NCI-H510A (cell line): Measurements from ENCODE around the gene C8B.

ENCODE experiments used
- DNase-seq: peaks from one replicate; lab custom pipeline; 2025; lab: John Stamatoyannopoulos, UW

C8B gene

DNA sequence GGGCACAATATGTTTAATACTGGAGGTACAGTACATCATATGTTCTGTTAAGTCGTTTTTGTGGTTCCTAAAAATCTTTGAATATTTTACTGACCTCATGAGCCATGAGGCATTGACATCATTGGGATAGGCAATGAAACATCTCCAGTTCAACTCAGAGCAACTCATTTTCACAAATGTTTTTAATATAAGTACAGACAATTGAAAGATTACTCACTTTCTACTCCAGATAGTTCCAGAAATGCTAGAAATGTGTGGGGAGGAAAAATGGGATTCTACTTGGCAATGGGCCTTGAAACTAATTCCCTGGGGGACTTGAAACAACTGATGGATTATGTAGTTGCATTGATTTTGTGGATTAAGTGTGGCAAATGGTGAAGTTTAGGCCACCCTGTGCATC is 7.2 kb upstream of the C8B start:
- no peak for DNase-seq

DNA sequence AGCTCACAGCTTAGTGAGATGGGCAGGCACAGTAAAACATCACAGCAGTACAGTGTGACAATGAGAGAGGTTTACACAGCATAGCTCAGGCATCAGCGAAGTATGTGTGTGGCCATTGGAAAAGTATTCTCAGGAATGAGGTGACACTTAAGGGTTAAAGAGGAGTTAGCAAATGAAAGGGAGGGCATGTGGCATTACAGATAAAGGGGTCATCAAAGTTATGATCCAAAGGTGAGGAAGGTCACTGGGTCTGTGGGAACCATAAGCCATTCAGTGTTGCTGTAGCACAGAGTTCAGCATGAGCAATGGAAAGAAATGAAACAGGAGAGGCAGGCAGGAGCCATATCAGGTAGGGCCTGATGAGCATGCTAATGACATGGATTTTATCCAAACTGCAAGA is 4.5 kb upstream of the C8B start:
- no peak for DNase-seq

DNA sequence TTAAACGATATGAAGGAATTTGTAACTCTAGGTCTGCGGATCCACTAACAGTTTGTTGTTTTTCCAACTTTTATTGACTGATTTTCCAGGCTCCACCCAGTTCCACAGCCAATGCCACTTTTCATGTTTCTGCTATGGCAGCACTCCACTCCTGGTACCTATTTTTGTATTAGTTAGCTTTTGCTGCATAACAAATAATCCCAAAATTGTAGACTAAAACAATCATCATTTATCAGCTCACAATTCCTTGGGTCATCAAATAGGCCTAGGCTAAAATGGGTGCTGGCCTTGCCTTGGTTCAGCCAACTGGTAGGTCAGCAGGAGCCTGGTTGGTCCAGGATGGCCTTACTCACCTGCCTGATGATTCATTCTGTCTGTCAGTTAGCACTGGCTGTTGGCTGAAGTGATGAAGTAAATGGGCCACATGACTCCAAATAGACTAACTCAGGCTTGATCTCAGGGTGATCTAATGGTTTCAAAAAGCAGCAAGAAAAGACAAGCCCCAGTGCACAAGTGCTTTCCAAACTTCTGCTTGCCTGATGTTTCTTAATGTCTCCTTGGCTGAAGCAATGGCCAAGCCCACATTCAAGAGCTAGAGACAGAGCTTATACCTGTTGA is 3.2 kb upstream of the C8B start:
- DNase-seq, result no peak

DNA sequence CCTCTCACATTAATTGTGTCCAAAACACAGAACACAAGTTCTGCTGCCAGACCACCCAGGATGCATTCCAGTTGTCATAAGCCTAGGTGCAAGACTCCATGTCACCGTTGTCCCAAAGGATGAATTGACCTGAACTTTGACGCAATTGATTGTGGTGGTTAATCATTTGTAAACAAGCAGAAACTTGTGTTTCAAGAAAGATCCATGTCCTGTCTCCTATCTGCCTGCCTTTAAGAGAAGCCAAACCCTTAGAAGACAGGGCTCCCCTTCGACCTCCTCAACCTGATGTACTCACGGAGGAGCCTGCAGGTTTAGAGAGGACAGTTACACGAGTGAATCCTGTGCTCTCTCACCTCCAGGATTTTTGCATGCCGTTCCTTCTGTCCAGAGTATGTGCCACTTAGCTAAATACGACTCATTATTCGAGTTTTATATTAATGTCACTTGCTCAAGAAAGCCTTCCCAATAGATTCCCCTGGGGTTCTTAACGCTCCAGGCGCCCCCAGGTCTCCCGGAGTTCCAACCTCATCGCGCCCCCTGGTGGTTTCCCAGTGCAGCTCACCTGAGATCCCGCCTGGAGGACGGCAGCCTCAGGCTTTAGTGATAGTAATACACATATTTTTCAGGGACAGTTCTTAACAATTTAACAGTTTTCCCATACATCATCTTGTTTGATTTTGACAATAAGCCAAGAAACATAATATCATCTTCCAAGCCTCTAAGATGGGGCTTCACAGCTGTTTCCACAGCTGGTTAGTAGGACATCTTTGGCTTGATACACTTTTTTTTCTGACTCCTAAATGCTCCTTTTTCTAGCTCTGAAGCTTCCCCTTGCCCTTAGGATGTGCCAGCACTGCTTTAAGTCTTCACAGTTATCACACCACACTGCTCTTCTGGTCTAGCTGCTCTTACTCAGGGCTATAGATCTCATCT is 2.4 kb upstream of the C8B start:
- DNase-seq, result no peak

DNA sequence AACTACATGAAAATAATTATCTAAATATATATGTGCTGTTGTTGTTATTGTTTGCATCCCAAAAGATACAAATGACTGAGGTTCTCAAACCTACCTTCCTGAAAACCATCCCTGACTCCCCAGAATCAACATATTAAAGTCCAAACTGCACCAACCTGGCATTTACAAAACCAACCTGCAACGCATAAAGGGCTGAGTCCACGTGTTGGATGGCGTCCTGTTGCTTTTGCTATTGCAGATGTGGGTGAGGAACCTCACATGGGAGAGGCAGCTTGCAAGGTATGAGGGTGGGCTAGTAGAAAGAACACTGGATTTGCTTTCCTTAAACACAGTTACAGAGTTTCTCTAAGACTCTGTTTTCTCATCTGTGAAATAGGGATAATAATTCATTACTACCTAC is 1.5 kb upstream of the C8B start:
- no peak for DNase-seq

DNA sequence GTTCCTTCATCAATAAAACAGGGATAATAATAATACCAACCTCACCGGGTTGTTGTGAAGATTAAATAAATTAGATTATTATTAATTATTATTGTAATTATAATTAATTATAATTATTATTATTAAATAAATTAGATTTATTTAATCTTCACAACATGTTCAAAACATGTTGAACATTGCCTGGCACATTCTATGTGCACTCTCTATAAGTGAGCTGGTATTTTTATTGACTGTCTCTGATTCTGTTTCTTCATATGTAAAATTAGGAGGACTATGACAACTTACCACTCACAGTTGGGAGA is 834 bp upstream of the C8B start:
- DNase-seq, result no peak

DNA sequence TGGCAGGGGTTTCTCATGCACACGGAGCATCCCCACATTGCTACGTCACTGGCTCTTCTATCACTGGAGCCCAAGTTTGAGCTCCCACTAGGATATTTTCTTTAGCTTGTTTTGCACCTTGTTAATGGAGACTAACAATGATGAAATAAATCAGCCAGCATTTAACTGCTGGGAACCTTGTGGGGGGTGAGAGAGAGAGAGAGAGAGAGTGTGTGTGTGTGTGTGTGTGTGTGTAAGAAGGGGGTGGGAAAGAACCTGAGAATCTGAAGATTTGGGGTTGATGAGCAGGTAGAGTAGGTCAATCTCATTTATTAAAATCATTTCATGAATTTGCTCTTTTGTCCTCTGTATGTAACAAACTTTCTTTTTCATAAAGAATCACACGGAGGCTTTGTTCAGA is 624 bp downstream of the C8B start:
- DNase-seq, result no peak

DNA sequence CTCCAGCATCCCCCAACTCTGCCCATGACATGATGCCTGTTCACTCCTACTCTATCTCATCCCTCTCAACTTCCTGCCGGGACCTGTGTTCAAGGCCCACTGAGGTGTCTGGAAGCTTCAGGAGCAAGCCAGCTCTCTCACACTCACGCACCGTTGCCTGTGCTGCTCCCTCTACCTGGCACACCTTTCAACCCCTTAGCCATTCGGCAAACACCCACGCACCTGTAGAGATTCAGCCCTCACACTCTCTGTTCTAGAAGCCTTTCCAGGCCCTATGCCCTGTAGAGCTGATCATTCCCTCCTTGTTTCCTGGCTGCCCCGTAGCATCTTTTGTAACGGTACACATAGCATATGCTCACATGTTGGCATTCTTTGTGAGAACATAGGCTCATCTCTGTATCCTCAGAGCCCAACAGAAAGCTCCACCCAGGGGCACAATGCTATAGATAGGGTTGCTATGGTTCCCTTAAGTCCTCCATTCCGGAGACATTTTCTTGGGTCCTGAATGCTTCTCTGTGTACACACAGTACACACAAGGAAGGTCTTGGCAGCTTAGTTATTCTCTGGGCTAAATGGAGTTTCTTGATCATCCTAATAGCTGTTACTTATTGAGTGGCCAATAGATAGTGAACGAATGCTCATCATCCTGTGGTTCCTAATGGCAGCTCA is 1.3 kb downstream of the C8B start:
- no peak for DNase-seq

DNA sequence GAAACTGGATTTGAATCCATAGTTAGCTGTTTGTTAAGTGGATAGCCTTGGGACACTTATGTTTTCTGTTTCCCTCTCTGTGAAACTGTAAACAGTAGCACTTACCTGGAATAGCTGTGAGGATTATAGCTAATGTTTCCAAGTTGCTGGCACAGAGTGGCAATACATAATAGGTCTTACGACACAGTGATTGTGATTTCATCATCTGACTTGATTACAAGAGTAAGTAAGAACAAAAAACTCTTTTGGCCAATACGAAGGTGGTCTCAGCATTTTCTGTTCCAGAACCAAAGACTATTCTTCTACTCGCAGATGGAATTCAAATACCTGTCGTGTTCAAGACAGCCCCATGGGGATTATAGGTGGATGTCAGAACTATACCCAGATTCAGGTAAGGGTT is 2.1 kb downstream of the C8B start:
- no peak for DNase-seq

DNA sequence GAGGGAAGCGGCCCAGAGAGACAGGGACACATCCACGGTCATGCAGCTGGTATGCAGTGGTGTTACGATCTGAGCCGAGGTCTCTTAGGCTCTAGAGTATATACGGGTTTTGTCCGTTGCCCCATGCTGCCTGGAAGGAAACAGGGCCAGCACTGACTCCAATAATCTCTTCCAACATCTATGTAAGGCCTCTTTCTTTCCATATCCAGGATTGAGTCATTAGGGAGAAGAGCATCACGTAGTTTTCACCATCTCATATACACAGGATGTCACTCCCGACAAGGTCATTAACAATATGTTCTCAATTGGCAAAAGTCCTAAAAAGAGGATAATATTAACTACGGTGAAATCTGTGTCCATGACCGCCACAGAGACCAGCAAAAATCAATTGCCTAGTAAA is 4.4 kb downstream of the C8B start:
- DNase-seq, result no peak

DNA sequence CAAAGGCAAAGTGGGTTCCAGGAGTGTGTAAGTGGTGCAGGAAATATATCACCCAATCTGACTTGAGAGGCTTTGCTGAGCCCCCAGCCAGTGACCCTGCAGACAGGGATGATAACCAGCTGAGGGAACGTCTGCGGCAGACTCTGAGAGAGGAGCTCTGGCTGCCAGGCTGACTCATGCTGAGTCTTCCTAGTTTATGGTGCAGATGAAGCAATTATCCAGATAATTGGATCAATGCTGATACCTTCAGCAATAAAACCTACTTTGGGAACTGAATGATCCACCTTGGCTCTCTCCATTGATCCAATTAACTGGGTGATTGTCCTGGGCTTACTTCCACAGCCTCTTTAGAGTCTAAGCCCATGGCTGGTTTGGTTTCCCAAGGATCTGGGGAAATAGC is 7.3 kb downstream of the C8B start:
- no peak for DNase-seq

DNA sequence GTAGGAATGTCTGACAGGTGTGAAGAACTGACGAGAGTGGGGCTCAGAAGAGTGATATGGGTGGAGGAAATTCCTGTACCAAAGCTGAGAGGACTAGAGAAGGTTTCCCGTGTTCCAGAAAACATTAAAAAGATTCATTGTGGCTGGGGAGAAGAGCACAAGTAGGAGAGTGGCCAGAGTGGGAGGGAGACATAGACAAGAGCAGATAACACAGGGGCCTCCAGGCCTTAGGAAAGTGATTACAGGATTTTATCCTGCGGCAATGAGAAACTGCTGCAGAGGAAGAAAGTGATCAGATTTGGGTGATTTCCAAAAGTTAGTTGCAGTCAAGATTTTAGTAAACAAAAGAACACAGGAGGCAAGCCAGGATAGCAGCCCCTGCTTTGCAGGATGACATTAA is 7.9 kb downstream of the C8B start:
- no peak for DNase-seq

DNA sequence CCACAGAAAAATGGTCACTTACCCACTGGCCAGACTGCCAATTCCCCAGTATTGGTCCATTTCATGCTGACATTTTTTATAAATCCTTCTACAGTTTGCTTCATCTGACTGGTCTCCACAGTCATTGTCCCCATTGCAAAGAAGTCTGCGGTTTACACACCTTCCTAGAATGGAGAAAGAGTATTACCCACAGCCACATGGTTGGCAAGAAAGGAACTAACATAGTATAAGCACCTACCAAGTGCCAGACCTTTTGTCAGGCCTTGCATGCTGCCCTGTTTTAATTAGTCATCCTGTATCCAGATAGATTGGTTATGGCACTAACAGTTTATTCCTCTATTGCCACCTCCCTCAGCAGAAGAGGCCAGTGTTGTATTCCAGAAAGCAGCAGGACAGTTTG is 11.2 kb downstream of the C8B start:
- no peak for DNase-seq

DNA sequence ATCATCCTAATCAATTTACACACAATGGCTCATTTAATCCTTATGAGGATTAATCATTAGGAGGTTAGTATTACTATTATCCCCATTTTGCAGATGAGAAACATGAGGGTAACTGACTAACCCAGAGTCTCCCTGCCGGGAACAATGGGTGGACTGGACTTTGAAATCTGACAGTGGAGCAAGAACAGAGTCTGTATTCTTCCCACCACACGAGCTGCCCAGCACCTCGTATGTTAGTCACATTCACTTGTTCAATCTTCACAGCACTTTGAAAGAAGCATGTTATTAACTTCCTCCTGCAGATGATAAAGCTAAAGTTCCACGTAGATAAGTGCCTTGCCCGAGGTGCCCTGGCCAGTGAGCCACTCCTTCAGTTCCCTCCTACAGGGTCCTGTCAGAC is 12.4 kb downstream of the C8B start:
- DNase-seq, result no peak

DNA sequence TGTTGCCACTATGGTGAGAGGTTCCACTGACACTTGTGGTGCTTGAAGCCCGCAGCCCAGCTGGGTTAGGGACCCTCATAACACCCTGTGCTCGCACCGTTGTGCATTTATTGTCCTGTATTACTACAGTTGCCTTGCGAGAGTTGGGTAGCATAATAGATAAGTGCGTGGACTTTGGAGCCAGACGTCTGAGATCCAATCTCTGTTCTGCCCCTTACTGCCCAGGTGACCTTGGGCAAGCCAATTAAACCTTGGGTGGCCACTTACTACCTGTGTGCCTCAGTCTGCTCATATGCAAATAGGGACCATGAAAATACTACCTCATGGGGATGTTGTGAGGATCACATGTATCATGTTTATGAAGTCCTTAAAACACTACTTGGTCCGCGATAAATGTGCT is 13.3 kb downstream of the C8B start:
- no peak for DNase-seq

DNA sequence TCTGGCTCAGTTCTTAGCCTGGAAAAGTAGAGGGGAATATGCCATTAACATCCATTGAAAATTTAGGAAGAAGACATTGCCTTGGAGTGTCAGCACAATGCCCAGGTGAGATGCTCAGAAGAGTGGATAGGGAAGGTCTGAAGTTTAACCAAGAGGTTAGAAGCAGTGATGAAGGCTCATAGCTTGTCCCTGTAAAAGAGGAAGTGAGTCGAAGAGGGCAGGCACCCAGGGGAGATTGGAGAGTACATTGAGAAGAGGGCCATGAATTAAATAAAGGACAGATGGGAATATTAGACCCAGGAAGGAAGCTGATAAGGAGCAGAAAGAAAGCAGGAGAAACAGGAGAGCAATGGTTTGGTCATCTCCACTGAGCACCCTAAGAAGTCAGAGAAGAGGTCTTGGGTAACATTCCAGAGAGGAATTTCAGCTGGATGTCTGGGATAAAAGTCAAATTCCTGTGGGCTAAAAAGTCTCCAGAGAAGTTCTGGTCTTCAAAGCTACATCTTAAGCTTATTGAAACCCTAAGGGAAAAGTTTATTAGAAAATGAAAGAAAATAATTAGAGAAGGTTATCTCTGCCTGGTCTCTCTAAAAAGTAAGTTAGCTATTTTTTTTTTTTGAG is 17.3 kb downstream of the C8B start:
- DNase-seq, result no peak

DNA sequence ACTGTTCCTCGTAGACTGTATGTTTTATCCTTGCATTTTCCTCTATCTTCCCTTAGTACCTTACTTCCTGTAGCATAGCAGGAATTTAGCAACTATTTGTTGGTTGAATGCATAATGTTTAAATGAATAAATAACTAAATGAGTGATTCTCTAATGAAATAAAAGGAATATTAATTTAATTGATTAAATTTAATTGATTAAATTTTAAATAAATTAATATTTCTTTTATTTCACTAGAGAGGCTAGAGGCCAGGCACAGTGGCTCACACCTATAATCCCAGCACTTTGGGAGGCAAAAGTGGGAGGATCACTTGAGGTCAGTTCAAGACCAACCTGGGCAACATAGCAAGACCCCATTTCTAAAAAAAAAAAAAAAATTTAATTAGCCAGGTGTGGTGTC is 25.8 kb downstream of the C8B start:
- no peak for DNase-seq

DNA sequence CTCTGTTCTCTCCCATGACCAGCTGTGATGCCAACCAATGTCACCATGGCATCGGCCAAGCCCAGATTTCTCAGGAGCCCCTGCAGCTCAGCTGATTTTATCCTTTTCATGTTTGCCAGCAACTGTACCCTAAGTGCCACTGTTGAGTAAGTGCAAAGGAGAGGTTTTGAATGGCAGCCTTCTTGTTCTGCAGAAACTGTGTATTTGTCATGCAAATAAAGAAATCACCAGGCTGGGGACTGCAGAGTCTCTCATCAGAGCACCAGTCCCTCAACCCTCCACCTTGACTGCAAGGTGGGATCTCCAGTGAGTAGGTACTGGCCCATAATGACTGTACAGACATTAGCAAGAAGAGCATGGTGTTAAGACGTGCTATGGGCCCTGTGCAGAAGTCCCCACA is 26.6 kb downstream of the C8B start:
- DNase-seq, result no peak

DNA sequence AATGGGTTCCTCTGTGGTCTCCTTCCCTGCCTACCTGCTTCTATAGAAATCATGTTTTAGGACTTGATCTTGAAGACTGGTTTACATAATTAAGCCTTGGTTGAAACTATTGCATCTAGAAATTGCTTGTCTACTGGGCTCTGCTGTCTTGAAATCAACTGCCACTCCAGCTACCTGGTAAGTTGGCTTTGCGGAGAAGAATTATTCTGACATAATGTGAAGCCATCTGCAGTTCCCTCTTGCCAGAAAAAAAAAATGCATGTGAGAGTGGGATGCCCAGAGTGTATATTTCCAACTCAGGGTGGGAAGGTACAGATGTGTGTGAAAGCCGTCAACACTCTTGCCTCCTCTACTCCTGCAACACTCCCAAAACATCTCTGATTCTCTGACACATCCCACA is 27.2 kb downstream of the C8B start:
- DNase-seq, result no peak

DNA sequence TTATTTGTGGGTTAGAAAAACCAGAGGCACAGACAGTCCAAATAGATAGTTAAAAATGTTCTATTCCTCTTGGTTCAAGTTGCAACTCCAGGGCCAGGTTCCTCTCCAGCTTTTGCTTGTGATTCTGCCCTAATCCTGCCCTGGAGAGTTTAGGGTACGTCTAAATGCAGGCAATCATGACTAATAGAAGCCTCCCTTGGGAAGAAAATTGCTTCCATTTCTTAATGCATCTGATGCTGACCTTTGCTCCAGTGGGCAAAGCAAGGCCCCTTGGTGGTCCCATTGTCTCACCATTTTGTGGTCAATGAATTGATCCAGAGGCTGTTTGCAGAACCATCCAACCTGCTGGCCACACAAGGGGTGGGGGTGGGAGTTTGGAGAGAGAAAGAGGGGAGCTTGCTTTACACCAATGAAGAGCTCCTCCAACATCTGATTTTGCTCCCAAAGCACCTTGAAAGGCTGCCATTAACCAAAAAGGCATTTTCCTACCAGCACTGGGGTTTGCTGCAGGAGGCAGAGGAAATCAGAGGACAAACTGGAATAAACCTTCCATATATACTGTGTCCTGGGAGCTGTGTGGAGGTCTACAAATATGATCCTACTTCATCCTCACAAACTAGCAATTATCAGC is 31.3 kb downstream of the C8B start:
- DNase-seq, result no peak

DNA sequence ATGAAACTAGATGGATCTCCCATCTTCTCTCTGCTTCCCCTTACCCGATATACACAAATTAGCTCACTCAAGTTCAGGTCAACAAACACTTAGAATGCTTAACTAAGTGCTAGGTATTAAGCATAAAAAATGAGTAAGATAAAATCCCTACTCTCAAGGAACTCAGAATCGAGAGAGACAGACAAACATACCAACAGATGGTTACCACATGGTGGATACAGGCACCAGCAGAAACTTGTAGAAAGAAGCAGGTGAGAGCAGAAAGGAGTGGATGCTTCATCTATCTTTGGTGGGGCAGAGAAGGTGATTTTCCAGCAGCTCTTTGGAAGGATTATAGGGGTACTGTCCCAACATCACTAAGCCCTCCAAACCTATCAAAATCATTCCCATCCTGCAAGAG is 32.2 kb downstream of the C8B start:
- DNase-seq, result no peak

DNA sequence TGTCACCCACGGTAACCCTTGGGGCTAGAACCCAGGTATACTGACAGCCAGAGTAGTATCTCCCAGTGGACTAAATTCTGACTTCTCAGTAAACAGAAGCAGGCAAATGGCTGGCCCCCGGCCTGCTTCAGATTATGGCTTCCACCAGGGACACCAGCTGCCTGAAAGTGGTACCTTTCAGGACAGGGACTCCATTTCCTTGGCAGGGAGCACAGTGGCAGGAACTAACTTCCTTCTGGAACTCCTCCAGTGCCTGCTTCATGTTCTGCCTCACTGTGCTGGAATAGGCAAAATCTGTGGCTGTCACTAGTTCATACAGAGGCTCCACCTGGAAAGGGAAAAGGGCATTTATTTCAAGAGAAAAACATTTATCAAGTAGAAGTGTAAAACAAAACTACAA is 32.7 kb downstream of the C8B start:
- DNase-seq, result no peak

DNA sequence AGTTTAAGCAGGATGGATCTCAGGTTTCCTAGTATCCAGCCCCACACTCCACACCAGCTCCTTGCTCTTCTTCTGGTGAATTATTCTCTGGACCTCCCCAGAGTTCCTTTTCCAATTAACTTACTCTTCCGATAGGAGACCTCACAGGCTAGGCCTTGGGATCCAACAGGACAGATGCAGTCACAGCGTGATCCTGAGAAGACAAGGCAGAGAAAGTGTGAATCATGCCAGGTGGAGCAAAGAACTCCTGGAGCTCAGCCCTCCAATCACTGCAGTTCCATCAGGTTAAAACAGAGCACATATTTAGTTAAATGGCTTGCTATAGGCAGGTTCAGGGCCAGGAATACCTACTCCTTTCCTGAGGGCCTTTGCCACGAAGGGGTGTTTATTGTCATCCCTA is 34.1 kb downstream of the C8B start:
- DNase-seq, result no peak
